Colonic mucosa (tissue), 4 donors: ENCODE data around the gene POF1B. TPM values are rescaled to one million over a fixed set of nuclear protein-coding genes. Genes with fewer than 3 reads are reported as not detected.

Experiments
- DNase-seq: peaks from one replicate; pipeline ENCODE4 v3.0.0-alpha.2; 2020
- H3K27ac ChIP-seq: fragments of 200-600 bp; one replicate; pipeline ENCODE4 v1.8.0; 2021
- H3K27me3 ChIP-seq: fragments of 200-600 bp; one replicate; pipeline ENCODE4 v1.8.0; 2021
- H3K36me3 ChIP-seq: fragments of 200-600 bp; one replicate; pipeline ENCODE4 v1.8.0; 2021
- H3K4me1 ChIP-seq: fragments of 200-600 bp; one replicate; pipeline ENCODE4 v1.8.0; 2021; ENCODE audit warnings: mild to moderate bottlenecking
- H3K4me3 ChIP-seq: fragments of 200-600 bp; one replicate; pipeline ENCODE4 v1.8.0; 2021
- H3K9ac ChIP-seq, 2 donors: one replicate each; pipeline ENCODE4 v1.7.0; 2013; ENCODE audit warnings: control low read depth in 2 of 2, low read depth in 2 of 2, low read length in 2 of 2
- H3K9me3 ChIP-seq: fragments of 200-600 bp; one replicate; pipeline ENCODE4 v1.8.0; 2021
- CTCF ChIP-seq: fragments of 200-600 bp; IDR thresholded peaks from one replicate; pipeline ENCODE4 v1.8.0; 2022; ENCODE audit warnings: antibody characterized with exemption, mild to moderate bottlenecking
- intact Hi-C: fragments of 100-400 bp; cut with DNase I; formaldehyde crosslinking; loops from one replicate; pipeline ENCODE4 v1.14.1; 2022
- total RNA-seq, 2 donors: library from RNA; stranded (reverse); fragmentation: NEBNext Ultra II Directional in 1 of 2; extraction: Animal tissue kit (Norgen Biotek cat#: 25700) in 1 of 2; gene quantifications; one replicate each; pipeline ENCODE4 v1.2.1, GENCODE V29; 2021
- donor health status: healthy.
- donor health status: DM: no; HTN: no; CAD: no.
- donor health status: DM: no; HTN: no; CAD: no.

The POF1B gene
- total RNA-seq, 2 donors from 2014 or later: 145 to 190 TPM

- no peaks in the 10 kb centered on the region for H3K36me3 ChIP-seq
- no peak overlapping the region for H3K27ac ChIP-seq
- DNase-seq: no peak
- no peaks in the 10 kb centered on the region for H3K9me3 ChIP-seq
- H3K27me3 ChIP-seq: no peaks in the 10 kb centered on the region
- intact Hi-C loops: no loop called here
- H3K9ac ChIP-seq: no peak overlapping the region
- H3K4me1 ChIP-seq: no peaks in the 10 kb centered on the region
- no peak overlapping the region for H3K4me3 ChIP-seq
- no peak for TF ChIP-seq CTCF
These were observed 2.1 kb upstream of the POF1B start for GRCh38 chrX:85381602-85382001.

GRCh38 chrX:85378461-85378860 lies 1.0 kb downstream of the POF1B start:
- DNase-seq: no peak
- Histone ChIP-seq H3K36me3 (no peaks in the 10 kb centered on the region), H3K27ac (peak overlapping the region; percentile 85), H3K9me3 (no peaks in the 10 kb centered on the region), H3K4me3 (peak overlapping the region; percentile 37), H3K27me3 (no peaks in the 10 kb centered on the region), H3K9ac (peak overlapping the region in 1 of 2 donors; percentile 86), H3K4me1 (no peaks in the 10 kb centered on the region)
- no peak for TF ChIP-seq CTCF
- intact Hi-C loops: no loop called here

- Histone ChIP-seq H3K9ac (peak overlapping the region in 1 of 2 donors; percentile 75), H3K27ac (peak overlapping the region; percentile 66), H3K36me3 (no peaks in the 10 kb centered on the region), H3K4me1 (no peaks in the 10 kb centered on the region), H3K9me3 (no peaks in the 10 kb centered on the region), H3K27me3 (no peaks in the 10 kb centered on the region), H3K4me3 (peak overlapping the region; percentile 37)
- DNase-seq: peak; percentile 68
- no peak for TF ChIP-seq CTCF
- intact Hi-C loops: no loop called here
These were observed 4.1 kb downstream of the POF1B start for GRCh38 chrX:85375333-85375738.

GRCh38 chrX:85365370-85365995 lies 14.0 kb downstream of the POF1B start:
- Histone ChIP-seq H3K27me3 (no peaks in the 10 kb centered on the region), H3K27ac (no peak overlapping the region), H3K9ac (no peak overlapping the region), H3K9me3 (no peaks in the 10 kb centered on the region), H3K4me1 (no peaks in the 10 kb centered on the region), H3K36me3 (no peaks in the 10 kb centered on the region), H3K4me3 (no peak overlapping the region)
- TF ChIP-seq CTCF: no peak
- no peak for DNase-seq
- intact Hi-C loops: no loop called here

- H3K4me1 ChIP-seq: no peaks in the 10 kb centered on the region
- H3K9me3 ChIP-seq: no peaks in the 10 kb centered on the region
- no peaks in the 10 kb centered on the region for H3K27me3 ChIP-seq
- no peak overlapping the region for H3K9ac ChIP-seq
- DNase-seq: peak; percentile 40
- no peak overlapping the region for H3K4me3 ChIP-seq
- H3K36me3 ChIP-seq: no peaks in the 10 kb centered on the region
- H3K27ac ChIP-seq: peak overlapping the region; percentile 45
- no peak for TF ChIP-seq CTCF
- intact Hi-C loops: no loop called here
These were observed 20.4 kb downstream of the POF1B start for GRCh38 chrX:85359051-85359450.
